ENCODE measurements around the gene NATD1. TPM values are rescaled to one million over a fixed set of nuclear protein-coding genes. Genes with fewer than 3 reads are reported as not detected.

NATD1 gene
- total and polyA plus RNA-seq, 9 of the 15 experiments (the other 6 are each of a cell fraction or from before 2014, with no cell fraction given) = 0.24 to 5.4 (median 1.6) TPM

- Histone ChIP-seq H3K79me2 (ENCODE audit: control insufficient read depth, insufficient read depth, low read length) (peaks cover 46% of the 10 kb centered on the region), H3K9me3 (replicated peaks; ENCODE audit: control insufficient read depth, insufficient read depth, low read depth, low read length) (0 out of 2 replicates have a peak, but pooled peaks cover 1% of the 10 kb centered on the region), H3K4me2 (ENCODE audit: insufficient read depth, low read length) (no peak overlapping the region), H3K27ac (ENCODE audit: extremely low read depth, low read depth, low read length) (no peak overlapping the region), H3K4me3 (no peak overlapping the region), H3K4me1 (replicated peaks in 1 of 2; ENCODE audit: control insufficient read depth in 2 of 2, insufficient read depth in 2 of 2, low read length in 2 of 2) (peaks cover 12 to 19% of the 10 kb centered on the region in 2 experiments; a peak in 3 of 5 replicates), H3K36me3 (ENCODE audit: control insufficient read depth, insufficient read depth, low read length) (peaks cover 35% of the 10 kb centered on the region), H2AFZ (ENCODE audit: low read depth, low read length) (no peak overlapping the region), H3K27me3 (ENCODE audit: control insufficient read depth in 2 of 2, insufficient read depth in 2 of 2, low read length in 2 of 2) (no peaks in the 10 kb centered on the region), H3K9me1 (ENCODE audit: control insufficient read depth, insufficient read depth, low read length) (no peaks in the 10 kb centered on the region), H4K20me1 (replicated peaks; ENCODE audit: control insufficient read depth, insufficient read depth, low read length) (no peaks in the 10 kb centered on the region), H3K9ac (ENCODE audit: insufficient read depth in 1 of 2, low read depth in 2 of 2, low read length in 2 of 2) (no peak overlapping the region)
- in situ Hi-C loops (cut with MboI) (no loop called here), intact Hi-C loops (cut with micrococcal nuclease) (loop anchor here (5.0 kb wide), 1 partner anchor 92 kb away; the partner anchor contains the start of gene DHRS7B)
- BruUV-seq (replicated peaks) = no TSS peak
- TF ChIP-seq PHF20 (IDR thresholded peaks at IDR 0.05; ENCODE audit: partially characterized antibody) (no peak), C11orf30 (IDR thresholded peaks at IDR 0.05; ENCODE audit: low read depth) (no peak), CBFB (CRISPR knock-in tag; IDR thresholded peaks at IDR 0.05) (no peak), RBM25 (IDR thresholded peaks at IDR 0.05; ENCODE audit: low read depth, low read length, severe bottlenecking) (peak; percentile 72)
- ATAC-seq (no peak), FAIRE-seq (no peak), DNase-seq (ENCODE audit: extremely low read depth in 1 of 4, low spot score in 3 of 4) (no peak)
- ChIA-PET CTCF (ENCODE audit: low intra/inter-chr PET ratio) (no interaction called here), POLR2A (no interaction called here)
- WGBS (ENCODE audit: insufficient coverage, low coverage, missing lambda C conversion rate) = 95% methylated on average over 3 of the region's 3 CpGs
Observed at GRCh38 chr17:21218831-21219380, 34.3 kb downstream of the NATD1 start.

GRCh38 chr17:21218101-21218500, 35.1 kb downstream of the NATD1 start:
- H3K9ac ChIP-seq (ENCODE audit: insufficient read depth in 1 of 2, low read depth in 2 of 2, low read length in 2 of 2) = no peak overlapping the region
- peaks cover 17 to 19% of the 10 kb centered on the region in 2 experiments; a peak in 3 of 5 replicates for H3K4me1 ChIP-seq (replicated peaks in 1 of 2; ENCODE audit: control insufficient read depth in 2 of 2, insufficient read depth in 2 of 2, low read length in 2 of 2)
- no TSS peak for BruUV-seq (replicated peaks)
- FAIRE-seq = peak; percentile 55
- H2AFZ ChIP-seq (ENCODE audit: low read depth, low read length) = no peak overlapping the region
- H3K4me2 ChIP-seq (ENCODE audit: insufficient read depth, low read length) = no peak overlapping the region
- intact Hi-C loops (cut with micrococcal nuclease) (loop anchor here (5.0 kb wide), 1 partner anchor 91 kb away; the partner anchor contains the start of gene DHRS7B), in situ Hi-C loops (cut with MboI) (no loop called here)
- H4K20me1 ChIP-seq (replicated peaks; ENCODE audit: control insufficient read depth, insufficient read depth, low read length) = no peaks in the 10 kb centered on the region
- H3K27ac ChIP-seq (ENCODE audit: extremely low read depth, low read depth, low read length) = no peak overlapping the region
- H3K4me3 ChIP-seq = no peak overlapping the region
- CTCF ChIA-PET (ENCODE audit: low intra/inter-chr PET ratio) = no interaction called here
- peaks cover 35% of the 10 kb centered on the region for H3K36me3 ChIP-seq (ENCODE audit: control insufficient read depth, insufficient read depth, low read length)
- H3K27me3 ChIP-seq (ENCODE audit: control insufficient read depth in 2 of 2, insufficient read depth in 2 of 2, low read length in 2 of 2) = no peaks in the 10 kb centered on the region
- H3K9me3 ChIP-seq (replicated peaks; ENCODE audit: control insufficient read depth, insufficient read depth, low read depth, low read length) = 0 out of 2 replicates have a peak, but pooled peaks cover 1% of the 10 kb centered on the region
- peaks cover 54% of the 10 kb centered on the region for H3K79me2 ChIP-seq (ENCODE audit: control insufficient read depth, insufficient read depth, low read length)
- POLR2A ChIA-PET = no interaction called here
- 43% methylated on average over 3 of the region's 3 CpGs for WGBS (ENCODE audit: insufficient coverage, low coverage, missing lambda C conversion rate)
- DNase-seq (ENCODE audit: extremely low read depth in 1 of 4, low spot score in 3 of 4) = peak in 2 of 4 experiments; percentile 28 to 35
- H3K9me1 ChIP-seq (ENCODE audit: control insufficient read depth, insufficient read depth, low read length) = no peaks in the 10 kb centered on the region
- no peak for ATAC-seq
- TF ChIP-seq LEF1 (IDR thresholded peaks at IDR 0.05) (no peak), PHF8 (IDR thresholded peaks at IDR 0.05; ENCODE audit: borderline replicate concordance, low read length) (no peak), ZBTB34 (CRISPR knock-in tag; IDR thresholded peaks at IDR 0.05) (no peak), CCNT2 (IDR thresholded peaks at IDR 0.05; ENCODE audit: borderline replicate concordance, extremely low read depth, insufficient read length, low read depth, low read length) (no peak), TCF7 (IDR thresholded peaks at IDR 0.05; ENCODE audit: borderline replicate concordance) (no peak), ZNF184 (CRISPR knock-in tag; IDR thresholded peaks at IDR 0.05) (no peak), FOXA1 (IDR thresholded peaks at IDR 0.05; ENCODE audit: borderline replicate concordance) (no peak), VEZF1 (CRISPR knock-in tag; IDR thresholded peaks at IDR 0.05) (no peak)

Data from K562 (cell line).